Right kidney (tissue), 1 donor: Measurements from ENCODE around the gene CARMIL3.

Source experiments
- DNase-seq: peaks from one replicate; pipeline ENCODE4 v3.0.0-alpha.2; 2016

CARMIL3 gene

DNA sequence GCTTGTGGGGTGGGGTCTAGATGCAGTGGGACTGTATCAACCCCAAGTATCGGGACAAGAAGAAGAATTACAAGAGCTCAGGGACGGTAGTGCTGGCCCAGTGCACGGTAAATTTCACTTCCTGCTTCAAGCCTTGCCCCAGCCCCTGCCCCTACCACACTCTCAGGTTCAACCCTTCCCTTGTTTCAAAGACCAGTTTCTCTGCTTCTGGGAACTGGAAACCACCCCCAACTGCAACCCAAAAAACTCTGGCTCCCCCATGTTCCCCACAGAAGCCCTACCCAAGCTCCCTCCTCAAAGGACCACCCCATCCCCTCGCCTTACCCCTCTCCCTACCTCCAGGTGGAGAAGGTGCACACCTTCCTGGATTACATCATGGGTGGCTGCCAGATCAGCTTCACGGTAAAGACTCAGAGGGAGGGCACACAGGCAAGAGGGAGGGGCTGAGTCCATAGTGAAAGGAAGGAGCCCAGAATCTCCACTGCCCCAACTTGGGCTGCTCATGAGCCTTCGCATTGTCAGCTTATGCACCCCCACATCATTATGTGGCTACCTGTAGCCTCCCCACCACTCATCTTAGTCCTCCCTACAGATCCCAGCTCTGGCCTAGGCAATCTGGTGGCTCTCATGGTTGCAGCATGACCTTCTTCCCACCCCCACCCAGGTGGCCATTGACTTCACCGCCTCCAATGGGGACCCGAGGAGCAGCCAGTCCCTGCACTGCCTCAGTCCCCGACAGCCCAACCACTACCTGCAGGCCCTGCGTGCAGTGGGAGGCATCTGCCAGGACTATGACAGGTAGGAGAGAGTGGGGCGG, 23.9 kb downstream of the CARMIL3 start:
- DNase-seq = no peak

DNA sequence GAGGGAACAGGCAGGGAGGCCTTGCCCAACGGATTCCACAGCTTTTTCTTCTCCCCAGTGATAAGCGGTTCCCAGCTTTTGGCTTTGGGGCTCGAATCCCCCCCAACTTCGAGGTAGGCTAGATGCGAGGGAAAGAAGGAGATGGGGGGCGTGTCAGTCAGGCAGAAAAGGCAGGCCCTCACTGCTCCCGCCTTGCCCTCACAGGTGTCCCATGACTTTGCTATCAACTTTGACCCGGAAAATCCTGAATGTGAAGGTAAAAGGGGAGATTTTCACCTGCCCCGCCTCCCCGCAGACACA, 24.4 kb downstream of the CARMIL3 start:
- no peak for DNase-seq

DNA sequence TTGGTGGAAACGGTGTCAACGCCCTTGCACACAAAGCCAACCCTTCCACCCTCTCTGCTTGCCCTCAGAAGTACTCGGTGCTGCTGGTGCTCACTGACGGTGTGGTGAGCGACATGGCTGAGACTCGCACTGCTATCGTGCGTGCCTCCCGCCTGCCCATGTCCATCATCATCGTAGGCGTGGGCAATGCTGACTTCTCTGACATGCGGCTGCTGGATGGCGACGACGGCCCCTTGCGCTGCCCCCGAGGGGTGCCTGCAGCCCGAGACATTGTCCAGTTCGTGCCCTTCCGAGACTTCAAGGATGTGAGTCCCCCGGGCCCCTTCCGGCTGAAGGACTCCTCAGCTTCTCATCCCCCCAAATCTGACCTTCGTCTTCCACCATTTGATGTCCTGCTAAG, 25.3 kb downstream of the CARMIL3 start:
- no peak for DNase-seq

DNA sequence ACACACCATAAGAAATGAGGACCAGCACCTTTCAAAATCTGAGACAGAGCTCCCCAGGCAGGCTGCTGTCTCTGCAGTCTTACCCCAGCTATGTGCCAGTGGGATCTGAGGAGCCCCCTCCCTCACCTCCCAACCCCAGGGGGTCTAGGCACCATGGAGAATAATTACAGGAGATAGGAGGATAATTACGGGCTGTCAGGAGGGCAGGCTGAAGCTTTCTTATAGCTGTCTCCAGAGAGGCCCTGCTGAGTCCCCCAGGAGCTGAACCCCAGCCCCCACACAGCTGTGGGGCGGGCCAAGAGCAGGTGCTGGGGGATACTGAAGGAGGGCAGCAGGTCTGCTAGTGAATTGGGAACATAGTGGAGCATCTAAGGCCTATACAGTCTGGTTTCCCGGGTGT, 26.3 kb downstream of the CARMIL3 start:
- no peak for DNase-seq

DNA sequence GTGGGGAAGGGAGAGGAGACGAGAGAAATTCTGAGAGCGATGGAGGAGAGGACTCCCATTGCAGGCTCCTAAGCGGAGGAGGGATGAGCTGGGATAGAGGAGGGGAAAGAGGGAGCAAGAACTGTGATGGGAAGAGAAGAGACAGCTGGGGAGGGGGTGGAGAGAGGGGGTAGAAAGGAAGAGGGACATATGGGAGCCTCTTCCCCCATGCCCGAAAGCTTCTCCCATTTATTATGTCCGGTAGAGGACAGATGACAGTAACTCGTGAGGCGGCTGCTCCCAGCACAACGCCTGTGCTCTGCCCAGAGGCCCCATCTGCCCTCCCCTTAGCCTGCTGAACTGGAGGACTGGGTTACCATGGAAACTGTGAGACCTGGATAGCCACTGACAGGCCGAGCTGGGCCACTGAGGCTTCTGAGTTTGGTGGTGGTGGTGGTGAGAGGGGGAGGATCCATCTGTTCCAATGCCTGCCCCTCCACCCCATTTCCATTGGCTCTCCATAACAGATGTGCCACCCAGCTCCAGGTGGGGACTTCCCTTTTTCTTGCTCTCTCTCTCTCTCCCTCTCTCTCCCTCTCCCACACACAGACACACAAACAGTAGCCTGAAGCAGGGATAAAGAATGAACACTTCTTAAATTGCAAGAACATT, 27.8 kb downstream of the CARMIL3 start:
- peak; percentile 27 for DNase-seq

DNA sequence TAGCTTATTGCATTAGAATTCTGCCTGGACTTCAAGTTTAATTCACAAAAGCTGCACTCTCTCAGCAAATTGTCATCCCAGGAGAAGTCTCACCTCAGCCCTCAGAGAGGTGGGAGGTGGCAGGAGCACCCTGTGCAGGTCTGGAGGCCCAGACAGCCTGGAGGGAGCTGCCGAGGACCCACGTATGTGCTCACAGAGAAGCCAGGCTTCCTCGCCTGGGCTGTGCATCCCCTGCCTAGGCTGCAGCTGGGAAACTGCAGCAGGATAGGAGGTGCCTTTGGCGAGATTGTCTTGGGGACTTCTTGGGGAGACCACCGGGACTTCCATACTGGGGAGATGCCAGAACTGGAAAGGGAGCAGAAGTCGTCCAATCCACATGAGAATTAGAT, 28.3 kb downstream of the CARMIL3 start:
- no peak for DNase-seq

DNA sequence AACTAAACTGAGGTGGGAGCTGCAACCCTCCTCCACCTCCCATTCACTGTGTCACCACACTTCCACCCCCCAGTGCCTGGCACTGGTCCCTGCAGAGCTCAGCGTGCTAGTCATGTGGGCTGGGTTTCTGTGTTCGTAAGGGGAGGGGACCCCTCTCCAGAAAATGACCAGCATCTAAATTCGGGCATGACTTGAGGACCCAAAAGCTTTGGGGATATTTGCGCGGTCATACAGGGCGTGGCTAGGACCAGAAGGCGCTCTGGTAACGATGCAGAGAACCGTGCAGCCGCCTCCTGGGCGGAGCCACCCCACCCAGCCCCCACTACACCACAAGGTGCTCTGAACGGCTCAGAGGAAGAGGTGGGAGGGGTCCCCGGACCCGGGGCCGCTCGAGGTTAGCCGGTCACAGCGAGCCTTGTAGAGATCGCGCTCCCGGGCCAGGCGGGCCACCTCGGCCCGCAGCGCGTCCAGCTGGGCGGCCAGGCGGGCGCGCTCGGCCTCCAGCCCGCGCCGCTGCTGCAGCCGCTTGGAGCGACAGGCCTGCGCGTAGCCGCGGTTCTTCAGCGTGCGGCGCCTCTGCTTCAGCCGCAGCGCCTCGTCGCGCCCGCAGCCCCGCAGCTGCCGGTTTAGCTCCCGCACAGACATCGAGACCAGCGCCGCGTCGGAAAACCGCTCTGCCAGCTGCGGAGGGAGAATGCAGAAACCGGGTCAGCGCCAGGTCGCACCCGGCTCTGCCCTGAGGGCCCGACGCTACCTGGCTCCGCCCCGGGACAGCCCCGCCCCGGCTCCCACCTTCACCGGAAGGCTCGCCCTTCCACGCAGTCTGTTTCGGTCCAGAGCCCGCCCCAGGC, 29.3 kb downstream of the CARMIL3 start:
- DNase-seq = peak; percentile 86

DNA sequence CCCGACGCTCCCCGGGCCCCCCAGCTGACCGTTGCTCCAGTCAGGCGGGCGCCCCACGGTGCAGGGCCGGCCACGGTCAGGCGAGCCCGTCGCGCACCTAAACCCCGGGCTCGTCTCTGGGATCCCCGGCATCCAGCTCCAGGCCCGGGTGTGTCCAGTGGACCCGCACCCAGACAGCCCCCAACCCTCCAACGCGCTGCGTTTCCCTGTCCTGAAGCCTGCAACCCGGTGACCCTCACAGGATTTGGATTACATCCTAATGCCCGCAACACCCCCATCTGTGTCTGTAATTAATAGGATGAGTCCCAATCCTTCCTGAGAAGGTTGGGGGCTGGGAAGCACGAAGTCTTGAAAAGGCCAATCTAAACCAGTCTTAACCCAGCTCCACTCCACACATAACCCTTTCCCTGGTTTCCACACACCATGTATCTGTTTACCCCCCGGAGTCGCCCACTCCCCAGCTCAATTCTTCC, 30.0 kb downstream of the CARMIL3 start:
- no peak for DNase-seq

DNA sequence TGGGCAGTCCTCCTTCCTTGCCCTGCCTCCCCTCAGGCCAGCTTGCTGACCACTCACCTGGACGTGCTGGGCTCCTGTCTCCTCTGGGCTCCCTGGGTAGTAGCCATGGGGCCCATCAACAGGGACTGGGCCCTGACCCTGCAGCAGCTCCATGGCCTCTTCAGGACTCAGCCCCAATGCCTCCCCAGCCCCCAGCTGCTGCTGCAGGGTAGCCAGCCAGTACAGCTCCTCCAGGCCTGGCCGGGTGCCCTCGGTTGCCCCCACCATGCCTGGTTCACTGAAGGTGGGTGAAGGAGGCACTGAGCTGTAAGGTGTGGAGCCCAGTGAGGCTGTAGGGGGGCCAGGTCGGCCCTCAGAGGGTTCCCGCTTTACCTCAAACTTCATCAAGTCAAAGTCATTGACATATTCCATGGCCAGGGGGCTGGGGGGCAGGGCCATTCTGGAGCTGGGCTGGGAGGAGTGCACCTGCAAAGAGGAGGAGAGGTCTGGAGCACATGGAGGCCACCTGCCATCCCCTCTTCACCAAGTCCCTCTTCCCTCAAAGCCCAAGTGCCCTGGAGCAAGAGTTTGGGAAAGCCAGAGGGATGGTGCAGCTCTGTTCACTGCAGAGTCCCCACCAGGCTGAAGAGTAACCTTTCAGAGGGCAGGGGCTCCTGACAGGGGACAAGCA, 30.7 kb downstream of the CARMIL3 start:
- no peak for DNase-seq

DNA sequence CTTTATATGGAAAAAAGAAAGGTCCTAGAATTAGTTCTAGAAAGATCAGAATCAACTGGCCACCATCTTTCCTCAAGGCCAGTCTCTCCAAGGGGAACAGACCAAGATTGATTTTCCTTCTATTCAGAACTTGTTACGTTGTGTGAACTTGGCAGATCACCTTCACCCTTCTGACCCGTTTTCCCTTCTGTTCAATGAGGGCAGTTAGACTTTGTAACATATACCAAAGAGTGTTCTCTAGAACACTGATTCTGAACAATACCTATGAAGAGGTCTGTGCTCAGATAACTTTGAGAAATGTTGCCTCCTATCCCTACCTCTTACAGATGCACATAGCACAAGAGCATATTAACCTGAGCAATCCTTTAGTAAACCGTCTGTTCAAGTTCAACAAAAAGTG, 31.7 kb downstream of the CARMIL3 start:
- DNase-seq = no peak

DNA sequence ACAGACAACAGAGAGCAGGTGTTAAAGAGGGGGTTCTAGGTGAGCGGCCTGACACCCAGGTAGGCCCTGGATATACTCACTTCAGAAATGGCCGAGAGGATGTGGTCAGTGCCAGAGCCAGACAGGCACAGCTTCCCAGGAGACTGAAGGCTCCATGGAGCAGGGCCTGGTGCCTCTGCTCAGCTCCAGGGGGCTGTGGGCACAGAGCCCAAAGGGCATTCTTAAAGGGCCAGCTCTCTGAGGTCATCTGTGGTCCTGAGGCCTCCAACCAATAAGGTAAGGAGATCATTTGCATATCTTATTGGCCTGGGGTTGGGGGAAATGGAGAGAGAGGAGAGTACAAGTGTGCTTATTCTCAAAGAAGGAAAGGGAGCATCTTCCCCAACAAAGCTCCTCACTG, 32.6 kb downstream of the CARMIL3 start:
- DNase-seq = no peak

DNA sequence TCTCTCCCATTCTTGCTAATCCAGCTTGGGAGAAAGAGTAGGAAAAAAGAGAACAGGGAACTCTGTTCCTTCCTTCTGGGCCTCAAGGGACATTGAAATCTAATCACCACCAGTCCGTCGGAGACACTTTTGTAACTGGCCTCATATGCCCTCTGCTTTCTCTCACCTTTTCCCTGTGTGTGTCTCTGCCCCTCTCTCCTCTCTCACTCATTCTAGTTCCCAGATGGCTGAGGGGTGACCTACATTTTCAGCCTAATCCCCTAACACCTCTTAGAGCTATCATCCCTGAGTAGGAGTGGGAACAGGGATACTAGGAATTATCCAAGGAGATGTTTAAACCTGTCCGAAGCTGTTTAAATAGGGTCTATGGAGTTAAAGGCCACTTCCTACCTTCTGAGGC, 33.4 kb downstream of the CARMIL3 start:
- no peak for DNase-seq

DNA sequence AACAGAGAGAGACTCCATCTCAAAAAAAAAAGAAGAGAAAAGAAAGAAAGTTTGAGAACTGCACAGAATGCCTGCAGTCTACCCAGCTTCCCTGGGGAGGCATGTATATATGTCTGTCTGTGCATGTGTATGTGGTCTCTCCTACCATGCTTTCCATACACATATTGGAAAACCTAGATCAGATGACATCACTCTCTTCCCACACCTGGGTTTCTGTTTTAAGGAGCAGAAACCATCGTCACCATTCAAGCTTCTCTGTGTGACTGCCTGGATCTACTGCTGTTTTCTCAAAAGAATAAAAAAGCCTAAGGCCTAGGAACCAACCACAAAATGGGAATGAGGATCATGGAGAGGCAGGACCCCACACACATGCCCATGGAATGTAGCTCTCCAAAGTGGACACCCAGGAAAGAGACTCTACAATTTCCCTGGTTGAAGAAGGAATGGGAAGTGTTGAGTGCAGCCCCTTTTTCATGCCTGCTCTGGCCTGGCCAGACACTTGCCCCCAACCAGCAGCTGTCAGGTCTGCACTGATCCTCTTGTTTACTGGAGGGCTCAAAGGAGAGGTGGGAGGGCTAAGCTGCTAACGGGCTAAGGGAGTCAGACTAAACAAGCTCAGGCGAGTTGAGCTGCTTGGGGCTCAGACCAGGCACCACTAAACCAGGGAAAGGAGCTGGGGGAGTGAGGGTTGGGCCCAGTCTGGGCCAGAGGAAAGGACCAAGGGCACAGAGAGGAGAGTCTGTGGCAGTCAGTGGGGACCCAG, 34.6 kb downstream of the CARMIL3 start:
- no peak for DNase-seq

DNA sequence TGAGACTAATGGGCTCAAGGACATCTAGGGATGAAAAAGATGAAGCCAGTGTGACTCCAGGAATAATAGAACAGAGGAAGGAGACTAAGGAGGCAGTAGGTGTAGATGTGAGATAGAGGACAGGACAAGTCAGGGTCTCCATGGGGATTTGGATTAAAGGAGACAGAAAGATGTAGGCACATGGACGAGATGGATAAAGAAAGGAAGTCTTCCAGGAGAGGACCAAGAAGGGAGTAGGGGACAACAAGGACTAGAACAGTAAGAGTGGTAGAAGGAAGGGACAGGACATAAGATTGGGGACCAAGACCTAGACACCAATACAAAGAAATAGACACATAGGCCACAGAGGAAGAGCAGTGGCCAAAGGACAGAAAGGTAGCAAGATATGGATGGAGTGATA, 35.2 kb downstream of the CARMIL3 start:
- no peak for DNase-seq

DNA sequence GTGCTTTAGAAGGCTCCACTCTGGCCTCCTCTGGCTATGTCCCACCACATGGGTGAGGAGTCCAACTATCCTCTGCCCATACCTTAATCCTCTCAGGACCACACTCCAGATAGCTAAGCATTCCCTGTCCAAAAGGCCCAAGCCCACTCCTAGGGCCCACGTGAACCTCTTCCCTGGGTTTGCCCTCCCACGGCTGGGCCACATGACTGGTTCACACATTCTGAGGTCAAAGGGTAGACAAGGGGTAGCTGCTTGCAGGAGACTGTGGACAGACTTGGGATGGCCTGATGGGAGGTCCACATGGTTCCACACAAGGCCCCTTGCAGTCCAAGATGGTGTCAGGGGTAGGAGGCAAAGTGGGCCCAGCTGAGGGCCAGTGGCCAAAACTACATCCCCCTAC, 36.3 kb downstream of the CARMIL3 start:
- DNase-seq = no peak

DNA sequence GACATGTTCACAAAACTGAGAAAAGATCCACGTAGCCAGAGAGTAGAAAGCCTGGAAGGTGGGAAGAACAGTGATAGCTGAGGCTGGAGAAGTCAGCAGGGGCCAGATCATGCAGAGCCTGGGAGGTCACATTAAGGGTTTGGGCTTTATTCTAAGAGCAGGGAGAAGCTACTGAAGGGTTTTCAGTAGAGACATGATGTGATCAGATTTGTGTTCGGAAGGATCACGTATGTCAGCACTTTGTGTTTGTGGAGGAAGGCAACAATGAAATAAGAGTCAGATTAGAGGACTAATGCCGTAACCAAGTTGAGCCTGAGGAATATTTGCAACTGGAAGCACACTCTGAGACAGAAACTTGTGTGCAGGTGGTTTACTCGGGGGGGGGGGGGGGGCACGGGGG, 38.1 kb downstream of the CARMIL3 start:
- DNase-seq = no peak

DNA sequence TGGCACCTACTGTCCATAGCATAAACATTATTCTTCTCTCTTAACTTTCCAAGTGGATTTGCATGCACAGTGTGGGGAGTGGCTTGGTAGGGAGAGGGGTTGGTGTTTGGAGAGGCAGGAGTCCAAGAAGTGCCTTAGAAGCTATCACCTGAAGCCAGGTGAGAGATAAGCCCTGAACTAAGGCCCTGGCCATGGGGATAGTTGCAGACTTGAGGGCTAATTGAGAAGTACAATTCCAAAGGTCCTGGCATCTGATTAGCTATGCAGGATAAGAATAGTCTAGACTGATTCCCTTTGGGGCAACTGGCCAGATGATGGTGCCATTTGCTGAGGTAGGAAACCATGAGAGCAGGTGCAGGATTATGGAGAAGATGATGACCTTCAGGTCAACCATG, 40.3 kb downstream of the CARMIL3 start:
- DNase-seq = no peak

DNA sequence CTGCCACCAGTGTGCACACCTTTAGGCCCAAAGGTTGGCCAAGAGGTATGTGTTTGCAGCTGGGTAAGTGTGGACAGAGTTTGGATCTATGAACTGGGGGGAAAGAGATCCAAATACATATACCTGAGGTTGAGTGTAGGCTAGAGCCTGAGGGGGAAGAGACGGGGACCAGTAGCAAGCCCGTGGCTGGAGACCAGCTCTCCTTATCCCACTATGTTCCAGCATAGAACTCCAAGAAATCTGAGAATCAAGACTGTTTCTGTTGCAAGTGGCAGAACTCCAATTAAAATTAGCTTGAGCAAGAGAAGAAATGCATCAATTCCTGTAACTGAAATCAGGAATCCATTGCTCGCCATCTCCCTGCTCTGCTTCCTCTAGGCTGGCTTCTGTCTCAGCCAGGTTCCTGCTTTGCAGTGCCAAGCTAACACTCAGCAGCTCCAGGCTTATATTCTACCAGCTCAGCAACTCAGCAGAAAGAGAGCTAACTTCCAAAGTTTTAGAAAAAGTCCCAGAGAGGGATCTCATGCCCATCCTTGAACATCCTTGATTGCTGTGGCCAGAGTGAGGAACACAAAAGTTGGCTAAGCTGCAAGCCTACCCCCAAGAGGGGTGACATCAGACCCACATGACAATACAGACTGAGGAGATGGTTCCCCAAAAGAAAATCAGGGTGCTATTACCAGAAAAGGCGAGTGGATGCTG, 40.8 kb downstream of the CARMIL3 start:
- no peak for DNase-seq

DNA sequence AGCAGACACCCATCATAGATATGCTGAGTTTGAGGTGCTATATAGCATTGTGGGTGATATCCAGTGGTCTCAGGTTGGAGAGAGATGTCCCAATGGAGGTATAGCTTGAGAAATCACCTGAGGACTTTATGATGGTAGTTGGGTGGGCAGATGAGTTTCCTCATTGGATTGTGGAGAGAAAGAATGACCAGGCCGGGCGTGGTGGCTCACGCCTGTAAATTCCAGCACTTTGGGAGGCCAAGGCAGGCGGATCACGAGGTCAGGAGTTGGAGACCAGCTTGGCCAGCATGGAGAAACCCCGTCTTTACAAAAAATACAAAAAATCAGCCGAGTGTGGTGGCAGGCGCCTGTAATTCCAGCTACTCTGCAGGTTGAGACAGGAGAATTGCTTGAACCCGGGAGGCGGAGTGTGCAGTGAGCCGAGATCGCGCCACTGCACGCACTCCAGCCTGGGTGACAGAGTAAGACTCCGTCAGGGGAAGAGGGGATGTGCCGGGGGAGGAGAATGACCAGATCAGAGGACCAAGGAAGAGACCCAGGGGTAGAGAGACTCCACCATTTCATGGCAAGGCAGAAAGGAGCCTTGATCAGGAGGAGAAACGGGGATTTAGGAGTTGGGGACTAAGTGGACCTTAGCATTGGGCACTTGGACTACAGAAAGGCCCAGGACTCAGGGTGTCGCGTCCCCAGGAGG, 41.5 kb downstream of the CARMIL3 start:
- peak; percentile 68 for DNase-seq
